GM21723 (cell line): ENCODE data around the gene DPY19L1.
"Not testable (repeated sequence)": the region's sequence is repeated elsewhere in the genome, so short reads cannot be mapped to it uniquely, and the experiment has no call there.

Experiments used
- ATAC-seq: cut with Tn5 transposase; IDR thresholded peaks from one replicate; pipeline ENCODE4 v1.9.1; 2021; ENCODE audit warnings: mild to moderate bottlenecking, moderate library complexity; ENCODE audit not compliant: unreplicated experiment

Gene DPY19L1

GRCh38 chr7:34928052-34928451, 109.2 kb downstream of the DPY19L1 start:
- ATAC-seq = peak; percentile 85

- ATAC-seq = not testable (repeated sequence)
Measured at GRCh38 chr7:34920470-34920869, 116.8 kb downstream of the DPY19L1 start.

GRCh38 chr7:34919038-34919437, 118.2 kb downstream of the DPY19L1 start:
- ATAC-seq = not testable (repeated sequence)

- ATAC-seq = not testable (repeated sequence)
Measured at GRCh38 chr7:34918198-34918861, 119.0 kb downstream of the DPY19L1 start.

GRCh38 chr7:34917515-34917914, 119.8 kb downstream of the DPY19L1 start:
- not testable (repeated sequence) for ATAC-seq

- ATAC-seq = no peak
Measured at GRCh38 chr7:34916267-34916666, 121.0 kb downstream of the DPY19L1 start.

- ATAC-seq = no peak
Measured at GRCh38 chr7:34912236-34912635, 125.0 kb downstream of the DPY19L1 start.

GRCh38 chr7:34906266-34906850, 130.9 kb downstream of the DPY19L1 start:
- not testable (repeated sequence) for ATAC-seq

- no peak for ATAC-seq
Measured at GRCh38 chr7:34904987-34905386, 132.3 kb downstream of the DPY19L1 start.

GRCh38 chr7:34903921-34904320, 133.4 kb downstream of the DPY19L1 start:
- ATAC-seq = not testable (repeated sequence)

- no peak for ATAC-seq
Measured at GRCh38 chr7:34902182-34902581, 135.1 kb downstream of the DPY19L1 start.

- peak; percentile 68 for ATAC-seq
Measured at GRCh38 chr7:34900891-34901513, 136.3 kb downstream of the DPY19L1 start.

GRCh38 chr7:34895202-34895601, 142.1 kb downstream of the DPY19L1 start:
- no peak for ATAC-seq

- no peak for ATAC-seq
Measured at GRCh38 chr7:34889951-34890350, 147.3 kb downstream of the DPY19L1 start.

GRCh38 chr7:34886856-34887255, 150.4 kb downstream of the DPY19L1 start:
- ATAC-seq = no peak

- not testable (repeated sequence) for ATAC-seq
Measured at GRCh38 chr7:34883855-34884254, 153.4 kb downstream of the DPY19L1 start.

- ATAC-seq = no peak
Measured at GRCh38 chr7:34879871-34880270, 157.4 kb downstream of the DPY19L1 start.

- not testable (repeated sequence) for ATAC-seq
Measured at GRCh38 chr7:34878944-34879735, 158.1 kb downstream of the DPY19L1 start.
